ENCODE measurements around the gene TEX13C.

DNA sequence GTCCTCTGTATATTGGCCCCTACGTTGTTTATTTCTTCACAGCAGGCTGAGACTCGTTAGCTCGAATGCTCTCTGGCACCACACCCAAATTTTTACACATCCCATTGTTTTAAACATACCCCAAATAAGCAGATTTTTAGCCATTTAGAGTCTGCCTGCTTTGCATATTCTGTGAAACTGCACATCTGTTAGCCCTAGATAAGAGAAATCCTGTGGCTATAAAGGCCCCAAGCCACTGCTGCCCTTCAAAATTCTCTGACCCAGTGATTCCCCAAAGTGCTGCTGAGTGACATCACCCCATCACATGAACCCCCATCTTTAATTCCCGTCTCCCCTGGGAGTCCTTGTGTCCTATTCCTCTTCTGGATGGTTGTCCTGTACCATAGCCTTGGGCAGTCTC, 20.8 kb downstream of the TEX13C start:
- TF ChIP-seq CTCF (IDR thresholded peaks at IDR 0.05; ENCODE audit: borderline replicate concordance, extremely low read depth, low read length, poor library complexity, severe bottlenecking), result no peak
- no peak for TF ChIP-seq EZH2 (IDR thresholded peaks at IDR 0.05; ENCODE audit: borderline replicate concordance, low read depth, low read length, severe bottlenecking)

Data from DND-41 (cell line).